GM12865 (cell line): ENCODE data around the gene PREB.
A peak's percentile ranks its signal among the peaks of the same experiment; 100 is the strongest.
"Not testable (repeated sequence)": the region's sequence is repeated elsewhere in the genome, so short reads cannot be mapped to it uniquely, and the experiment has no call there.

Experiments
- DNase-seq: peaks from one replicate; pipeline ENCODE4 v3.0.0; 2010; ENCODE audit warnings: low read depth
- H3K4me3 ChIP-seq: 2 replicates; pipeline ENCODE4 v1.5.1; 2011; ENCODE audit warnings: mild to moderate bottlenecking, low read depth, low read length, control low read depth
- TF ChIP-seq, protein P1 (sequence below): IDR thresholded peaks from 2 replicates; pipeline ENCODE4 v1.5.1; 2011; ENCODE audit warnings: low read length, control low read depth, low read depth, inconsistent platforms; ENCODE audit not compliant: insufficient read depth; ENCODE audit errors: missing control alignments

The PREB gene

DNA sequence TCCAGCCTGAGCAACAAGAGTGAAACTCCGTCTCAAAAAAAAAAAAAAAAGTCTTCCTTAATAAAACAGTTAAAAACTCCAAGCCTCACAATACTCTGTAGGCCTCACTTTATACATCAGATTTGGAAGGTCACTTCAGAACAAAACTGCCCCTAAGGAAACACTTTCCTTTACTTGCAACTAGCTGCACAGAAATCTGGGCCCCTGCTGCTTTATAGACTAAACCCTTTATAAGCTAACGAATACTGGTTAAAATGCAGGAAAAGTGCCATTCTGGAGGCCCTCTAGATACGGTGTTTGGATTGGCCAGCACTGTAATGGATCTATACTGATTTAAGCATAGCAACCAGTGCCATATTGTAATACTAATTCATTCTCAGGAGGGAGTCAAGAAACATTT, 9.3 kb downstream of the PREB start:
- TF ChIP-seq, protein P1, sequence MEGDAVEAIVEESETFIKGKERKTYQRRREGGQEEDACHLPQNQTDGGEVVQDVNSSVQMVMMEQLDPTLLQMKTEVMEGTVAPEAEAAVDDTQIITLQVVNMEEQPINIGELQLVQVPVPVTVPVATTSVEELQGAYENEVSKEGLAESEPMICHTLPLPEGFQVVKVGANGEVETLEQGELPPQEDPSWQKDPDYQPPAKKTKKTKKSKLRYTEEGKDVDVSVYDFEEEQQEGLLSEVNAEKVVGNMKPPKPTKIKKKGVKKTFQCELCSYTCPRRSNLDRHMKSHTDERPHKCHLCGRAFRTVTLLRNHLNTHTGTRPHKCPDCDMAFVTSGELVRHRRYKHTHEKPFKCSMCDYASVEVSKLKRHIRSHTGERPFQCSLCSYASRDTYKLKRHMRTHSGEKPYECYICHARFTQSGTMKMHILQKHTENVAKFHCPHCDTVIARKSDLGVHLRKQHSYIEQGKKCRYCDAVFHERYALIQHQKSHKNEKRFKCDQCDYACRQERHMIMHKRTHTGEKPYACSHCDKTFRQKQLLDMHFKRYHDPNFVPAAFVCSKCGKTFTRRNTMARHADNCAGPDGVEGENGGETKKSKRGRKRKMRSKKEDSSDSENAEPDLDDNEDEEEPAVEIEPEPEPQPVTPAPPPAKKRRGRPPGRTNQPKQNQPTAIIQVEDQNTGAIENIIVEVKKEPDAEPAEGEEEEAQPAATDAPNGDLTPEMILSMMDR = no peak
- no peak overlapping the region for H3K4me3 ChIP-seq
- DNase-seq = no peak

DNA sequence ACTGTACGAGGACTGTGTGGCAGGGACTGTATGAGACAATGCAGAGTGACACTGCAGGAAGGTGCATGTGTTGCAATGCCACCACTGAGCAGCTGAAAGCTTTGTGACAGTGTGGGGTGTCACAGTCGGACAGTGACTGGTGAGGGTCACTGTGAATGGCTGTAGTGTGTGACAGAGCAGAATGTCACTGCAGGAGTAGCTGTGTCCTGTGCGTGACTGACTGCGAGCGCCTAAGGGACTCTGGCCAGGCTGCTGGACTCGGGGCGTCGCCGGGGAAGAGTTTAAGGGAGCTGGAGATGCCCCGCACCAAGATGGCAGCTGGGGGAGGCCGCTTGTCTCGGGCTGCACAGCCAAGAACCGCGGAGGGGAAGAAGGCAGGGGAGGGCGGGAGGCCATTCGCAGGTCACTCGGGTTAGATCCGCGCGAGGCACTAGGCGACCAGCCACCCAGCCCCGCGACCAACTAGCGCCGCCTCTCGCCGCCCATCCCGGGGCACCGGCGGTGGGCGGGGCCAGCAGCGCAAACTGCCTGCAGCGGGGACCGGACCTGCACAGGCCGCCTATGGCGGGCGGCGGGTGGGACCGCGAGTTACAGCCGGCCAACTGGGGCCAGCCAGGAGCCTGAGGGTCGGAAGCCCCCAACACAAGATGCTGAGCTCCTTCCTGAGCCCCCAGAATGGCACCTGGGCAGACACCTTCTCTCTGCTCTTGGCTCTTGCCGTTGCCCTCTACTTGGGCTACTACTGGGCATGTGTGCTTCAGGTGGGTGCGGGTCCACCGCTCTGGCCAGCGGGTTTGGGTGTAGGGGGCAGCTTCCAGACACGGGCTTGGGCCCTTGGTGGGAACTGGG, 10.9 kb downstream of the PREB start, which contains the start of gene ABHD1:
Gene ABHD1, plus strand, starts transcription at position 514 of the 849 bp plus-strand sequence. Its CDS starts 134 bp downstream, at position 648.
- TF ChIP-seq, protein P1 = no peak
- peak; percentile 38 for DNase-seq
- H3K4me3 ChIP-seq = peak within 1 kb of the TSS; percentile 57

DNA sequence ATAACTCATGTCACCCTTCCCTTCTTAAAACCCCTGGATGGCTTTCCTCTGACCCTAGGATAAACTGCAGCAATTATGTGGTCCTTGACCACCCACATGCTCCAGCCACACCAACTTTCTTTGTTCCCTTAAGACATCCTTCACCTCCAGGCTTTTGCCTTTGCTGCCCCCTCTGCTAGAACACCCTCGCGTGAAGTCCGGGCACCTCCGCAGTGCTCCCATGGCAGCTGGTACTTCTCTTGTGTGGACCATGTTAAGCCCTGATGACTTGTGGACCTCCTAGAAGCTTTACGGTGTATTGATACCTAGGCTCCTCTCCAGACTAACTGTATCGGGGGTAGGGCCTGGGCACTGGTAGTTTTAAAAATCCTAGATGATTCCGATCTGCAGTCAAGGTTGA, 11.6 kb downstream of the PREB start:
- TF ChIP-seq, protein P1 = no peak
- no peak overlapping the region for H3K4me3 ChIP-seq
- DNase-seq = no peak

DNA sequence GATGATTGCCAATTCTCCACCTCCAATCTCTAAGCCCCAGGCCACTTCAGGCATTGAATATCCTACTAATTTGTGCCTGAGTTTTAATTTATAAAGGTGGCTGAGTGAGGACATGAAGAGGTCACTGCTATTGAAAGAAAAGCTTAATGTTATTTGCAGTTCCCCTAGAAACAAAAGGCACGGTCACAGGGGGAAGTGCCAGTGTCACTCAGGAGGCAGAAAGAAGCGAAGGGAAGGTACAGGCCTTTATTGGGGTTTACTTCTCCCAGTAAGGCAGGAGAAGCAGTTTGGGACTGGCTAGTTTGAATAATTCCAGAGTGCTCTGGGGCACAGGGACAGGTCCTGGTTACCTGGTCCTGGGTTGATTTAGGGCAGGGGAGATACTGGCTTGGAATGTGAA, 12.5 kb downstream of the PREB start:
- TF ChIP-seq, protein P1 = no peak
- H3K4me3 ChIP-seq = no peak overlapping the region
- DNase-seq = no peak

DNA sequence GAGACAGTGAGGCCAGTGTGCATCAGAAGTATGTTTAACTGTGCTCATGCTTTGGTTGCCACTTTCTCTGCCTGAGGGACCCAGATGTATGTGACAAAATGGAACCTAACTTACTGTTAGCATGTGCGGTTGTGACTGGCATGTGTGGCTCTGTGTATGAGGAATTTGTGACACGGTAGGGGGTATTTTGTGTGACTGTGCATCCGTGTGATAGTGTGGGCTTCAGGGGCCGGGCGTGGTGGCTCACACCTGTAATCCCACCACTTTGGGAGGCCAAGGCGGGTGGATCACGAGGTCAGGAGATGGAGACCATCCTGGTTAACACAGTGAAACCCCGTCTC, 15.1 kb downstream of the PREB start:
- peak overlapping the region; percentile 44 for H3K4me3 ChIP-seq
- not testable (repeated sequence) for DNase-seq

DNA sequence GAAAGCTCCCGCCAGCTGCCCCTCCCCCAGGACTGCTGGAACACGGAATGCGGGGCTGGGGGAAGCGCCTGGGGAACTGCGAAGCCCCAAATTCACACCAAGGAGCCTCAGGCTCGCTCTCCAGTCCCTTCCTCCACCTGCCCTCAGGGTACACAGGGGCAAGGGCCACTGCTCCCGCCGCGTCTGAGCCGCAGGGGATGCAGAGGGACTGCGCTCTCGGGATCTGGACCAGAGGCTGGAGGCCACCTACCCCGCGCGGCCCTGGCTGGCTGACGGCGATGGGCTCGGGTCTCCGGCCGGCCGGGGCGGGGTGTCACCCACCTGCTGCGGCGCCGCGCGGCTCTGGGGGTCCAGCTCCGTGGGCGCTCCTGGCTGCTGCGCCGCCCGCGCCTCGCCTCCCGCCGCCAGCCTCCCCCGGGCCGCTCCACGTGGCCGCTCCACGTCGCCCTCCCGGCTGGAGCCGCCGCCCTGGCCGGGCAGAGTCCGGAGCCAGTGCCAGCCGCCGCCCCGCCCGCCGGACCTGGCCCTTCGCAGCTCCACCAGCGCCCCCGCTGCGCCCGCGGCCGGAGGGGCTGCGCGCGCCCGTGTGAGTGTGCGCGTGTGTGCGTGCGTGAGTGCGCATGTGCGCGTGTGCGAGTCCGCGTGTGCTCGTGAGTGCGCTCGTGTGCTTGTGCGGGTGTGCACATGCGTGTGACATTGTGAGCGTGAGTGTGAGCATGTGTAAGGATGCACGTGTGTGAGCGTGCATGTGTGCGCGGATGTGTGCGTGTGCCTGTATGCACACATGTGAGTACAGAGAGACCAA, 15.7 kb downstream of the PREB start, which contains the start of gene CGREF1:
Gene CGREF1, minus strand, starts transcription at position 604 of the 805 bp plus-strand sequence. CDS start 14,762 bp downstream, outside the sequence.
- peak; percentile 34 for DNase-seq
- TF ChIP-seq, protein P1 = no peak

DNA sequence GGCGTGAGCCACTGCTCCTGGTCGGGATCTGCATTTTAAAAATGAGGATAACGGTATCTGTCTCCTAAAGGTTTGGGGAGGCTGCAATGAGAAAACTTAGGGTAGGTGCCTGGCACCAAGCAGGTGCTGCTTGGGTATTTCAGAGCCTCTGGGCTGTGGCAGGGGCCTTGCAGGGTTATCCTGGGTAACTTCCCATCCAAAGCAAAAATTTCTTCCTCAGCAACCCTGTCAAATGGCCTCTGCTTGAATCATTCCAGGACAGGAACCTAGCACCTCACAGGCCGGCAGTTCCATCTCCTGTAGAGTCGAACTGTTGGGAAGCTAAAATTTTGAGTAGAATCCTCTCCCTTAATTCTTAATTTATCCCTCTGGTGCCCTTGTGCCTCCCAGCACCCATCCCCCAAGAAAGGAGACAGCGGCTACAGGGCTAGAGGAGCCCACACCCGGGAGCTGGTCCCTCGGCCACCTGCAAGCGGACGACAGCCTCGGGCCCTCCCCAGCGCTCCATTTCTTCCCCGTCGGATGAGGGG, 16.4 kb downstream of the PREB start:
- no peak for DNase-seq
- TF ChIP-seq, protein P1 = no peak
- peak overlapping the region; percentile 42 for H3K4me3 ChIP-seq

More for the DNA sequence above, 15.7 kb downstream of the PREB start, which contains the start of gene CGREF1:
- H3K4me3 ChIP-seq = peak within 1 kb of the TSS; percentile 44
